Measurements from ENCODE around the gene APOL3.
"Not testable (repeated sequence)": the region's sequence is repeated elsewhere in the genome, so short reads cannot be mapped to it uniquely, and the experiment has no call there.

APOL3 gene

GRCh38 chr22:36160499-36160942, at the start of gene APOL3:
Gene APOL3, minus strand, starts transcription at chr22:36160755. Its CDS starts 11,700 bp downstream, at chr22:36149055.
- DNase-seq (ENCODE audit: low read depth, low spot score) = peak; percentile 68
- in situ Hi-C loops (cut with HindIII; ENCODE audit: low sequenced_read_pairs) = no loop called here
- H3K4me3 ChIP-seq (ENCODE audit: low read depth, low read length) = peak within 1 kb of the TSS; percentile 4
- no peak for TF ChIP-seq CTCF (IDR thresholded peaks at IDR 0.05; ENCODE audit: low read depth, low read length)

DNA sequence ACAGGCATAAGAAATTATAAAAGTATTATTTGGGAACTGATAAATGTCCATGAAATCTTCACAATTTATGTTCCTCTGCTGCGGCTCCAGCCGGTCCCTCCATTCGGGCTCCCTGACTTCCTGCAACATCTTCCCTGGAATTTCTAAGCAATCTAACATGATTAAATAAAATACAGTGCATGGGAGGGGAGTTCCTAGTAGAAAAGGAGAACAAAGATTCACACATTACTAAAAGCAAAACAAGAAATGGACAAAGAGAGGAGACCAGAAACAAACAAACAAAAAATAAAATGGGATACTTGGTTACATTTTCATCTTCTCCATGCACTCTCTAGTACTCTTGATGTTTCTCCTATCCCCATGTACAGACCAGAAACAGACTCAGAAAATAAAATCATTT, 49.7 kb upstream of the APOL3 start:
- in situ Hi-C loops (cut with HindIII; ENCODE audit: low sequenced_read_pairs) = no loop called here
- TF ChIP-seq CTCF (IDR thresholded peaks at IDR 0.05; ENCODE audit: low read depth, low read length) = no peak
- no peak overlapping the region for H3K4me3 ChIP-seq (ENCODE audit: low read depth, low read length)
- DNase-seq (ENCODE audit: low read depth, low spot score) = no peak

DNA sequence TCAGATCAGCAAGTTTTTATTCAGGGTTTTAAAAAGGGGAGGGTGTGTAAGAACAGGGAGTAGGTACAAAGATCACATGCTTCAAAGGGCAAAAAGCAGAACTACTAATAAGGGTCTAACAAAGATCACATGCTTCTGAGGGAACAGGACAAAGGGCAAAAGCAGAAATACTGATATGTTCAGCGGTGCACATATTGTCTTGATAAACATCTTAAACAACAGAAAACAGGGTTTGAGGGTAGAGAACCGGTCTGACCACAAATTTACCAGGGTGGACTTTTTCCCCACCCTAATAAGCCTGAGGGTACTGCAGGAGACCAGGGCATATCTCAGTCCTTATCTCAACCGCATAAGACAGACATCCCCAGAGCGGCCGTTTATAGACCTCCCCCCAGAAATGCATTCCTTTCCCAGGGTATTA, 48.9 kb upstream of the APOL3 start:
- H3K4me3 ChIP-seq (ENCODE audit: low read depth, low read length); in situ Hi-C loops (cut with HindIII; ENCODE audit: low sequenced_read_pairs): not testable (repeated sequence)

DNA sequence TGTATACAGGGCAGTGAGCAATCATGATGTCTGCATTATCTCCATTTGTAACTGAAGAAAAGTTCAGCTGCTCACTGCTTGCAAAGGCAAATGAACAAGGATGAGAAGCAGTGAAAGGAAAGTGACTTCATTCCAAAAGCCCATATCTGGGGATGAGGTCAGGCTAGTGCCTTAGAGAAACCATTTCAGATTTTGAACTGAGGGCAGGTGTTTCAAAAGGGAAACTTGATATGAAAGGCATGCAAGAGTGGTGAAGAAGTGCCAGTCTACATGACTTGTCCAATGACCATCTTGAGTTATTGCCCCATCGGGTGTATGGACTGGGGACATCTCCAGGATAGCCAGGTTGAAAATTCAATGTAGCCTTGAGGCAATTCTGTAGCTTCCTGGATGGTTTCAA, 48.4 kb upstream of the APOL3 start:
- no peak overlapping the region for H3K4me3 ChIP-seq (ENCODE audit: low read depth, low read length)
- DNase-seq (ENCODE audit: low read depth, low spot score) = no peak
- in situ Hi-C loops (cut with HindIII; ENCODE audit: low sequenced_read_pairs) = no loop called here
- TF ChIP-seq CTCF (IDR thresholded peaks at IDR 0.05; ENCODE audit: low read depth, low read length) = no peak

More for the DNA sequence above, 48.9 kb upstream of the APOL3 start:
- DNase-seq (ENCODE audit: low read depth, low spot score) = not testable (repeated sequence)

GRCh38 chr22:36208162-36208765, 47.7 kb upstream of the APOL3 start:
- no peak overlapping the region for H3K4me3 ChIP-seq (ENCODE audit: low read depth, low read length)
- TF ChIP-seq CTCF (IDR thresholded peaks at IDR 0.05; ENCODE audit: low read depth, low read length) = no peak
- in situ Hi-C loops (cut with HindIII; ENCODE audit: low sequenced_read_pairs) = no loop called here
- DNase-seq (ENCODE audit: low read depth, low spot score) = no peak

GRCh38 chr22:36206255-36206654, 45.7 kb upstream of the APOL3 start:
- no peak for DNase-seq (ENCODE audit: low read depth, low spot score)
- TF ChIP-seq CTCF (IDR thresholded peaks at IDR 0.05; ENCODE audit: low read depth, low read length) = no peak
- in situ Hi-C loops (cut with HindIII; ENCODE audit: low sequenced_read_pairs) = no loop called here
- no peak overlapping the region for H3K4me3 ChIP-seq (ENCODE audit: low read depth, low read length)

- in situ Hi-C loops (cut with HindIII; ENCODE audit: low sequenced_read_pairs); H3K4me3 ChIP-seq (ENCODE audit: low read depth, low read length); DNase-seq (ENCODE audit: low read depth, low spot score): not testable (repeated sequence)
These were observed 45.0 kb upstream of the APOL3 start for GRCh38 chr22:36205573-36205972.

- in situ Hi-C loops (cut with HindIII; ENCODE audit: low sequenced_read_pairs) = no loop called here
- H3K4me3 ChIP-seq (ENCODE audit: low read depth, low read length) = no peak overlapping the region
- TF ChIP-seq CTCF (IDR thresholded peaks at IDR 0.05; ENCODE audit: low read depth, low read length) = no peak
- DNase-seq (ENCODE audit: low read depth, low spot score) = no peak
These were observed 44.1 kb upstream of the APOL3 start for GRCh38 chr22:36204632-36205015.

Measured in astrocyte of the spinal cord (primary cell).